ENCODE measurements around the gene CNTN3.

The CNTN3 gene

DNA sequence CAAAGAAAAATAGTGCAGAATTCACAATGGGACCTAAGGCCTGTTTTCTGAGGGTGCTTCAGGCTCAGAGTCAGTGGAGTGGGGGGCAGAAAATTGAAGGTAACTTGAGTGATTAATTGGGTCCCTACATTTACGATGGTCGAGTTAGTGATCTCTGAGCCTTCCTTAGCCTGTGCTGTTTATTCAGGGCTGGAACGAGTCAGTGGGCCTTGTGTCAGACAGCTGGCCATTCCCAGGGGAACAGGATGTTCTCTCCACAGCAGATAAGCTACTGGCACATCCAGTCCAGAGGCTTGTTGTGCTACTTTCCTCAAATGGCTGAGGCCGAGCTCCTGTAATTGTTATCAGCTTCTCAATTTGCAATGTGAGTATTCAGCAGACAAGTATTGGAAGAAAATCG is 29.2 kb upstream of the CNTN3 start:
- no peak for DNase-seq (ENCODE audit: low read depth)
- TF ChIP-seq, protein P1, sequence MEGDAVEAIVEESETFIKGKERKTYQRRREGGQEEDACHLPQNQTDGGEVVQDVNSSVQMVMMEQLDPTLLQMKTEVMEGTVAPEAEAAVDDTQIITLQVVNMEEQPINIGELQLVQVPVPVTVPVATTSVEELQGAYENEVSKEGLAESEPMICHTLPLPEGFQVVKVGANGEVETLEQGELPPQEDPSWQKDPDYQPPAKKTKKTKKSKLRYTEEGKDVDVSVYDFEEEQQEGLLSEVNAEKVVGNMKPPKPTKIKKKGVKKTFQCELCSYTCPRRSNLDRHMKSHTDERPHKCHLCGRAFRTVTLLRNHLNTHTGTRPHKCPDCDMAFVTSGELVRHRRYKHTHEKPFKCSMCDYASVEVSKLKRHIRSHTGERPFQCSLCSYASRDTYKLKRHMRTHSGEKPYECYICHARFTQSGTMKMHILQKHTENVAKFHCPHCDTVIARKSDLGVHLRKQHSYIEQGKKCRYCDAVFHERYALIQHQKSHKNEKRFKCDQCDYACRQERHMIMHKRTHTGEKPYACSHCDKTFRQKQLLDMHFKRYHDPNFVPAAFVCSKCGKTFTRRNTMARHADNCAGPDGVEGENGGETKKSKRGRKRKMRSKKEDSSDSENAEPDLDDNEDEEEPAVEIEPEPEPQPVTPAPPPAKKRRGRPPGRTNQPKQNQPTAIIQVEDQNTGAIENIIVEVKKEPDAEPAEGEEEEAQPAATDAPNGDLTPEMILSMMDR (IDR thresholded peaks at IDR 0.05; ENCODE audit: low read depth, low read length, missing control alignments) = no peak
- H3K4me3 ChIP-seq (ENCODE audit: low read depth, low read length) = no peak overlapping the region

DNA sequence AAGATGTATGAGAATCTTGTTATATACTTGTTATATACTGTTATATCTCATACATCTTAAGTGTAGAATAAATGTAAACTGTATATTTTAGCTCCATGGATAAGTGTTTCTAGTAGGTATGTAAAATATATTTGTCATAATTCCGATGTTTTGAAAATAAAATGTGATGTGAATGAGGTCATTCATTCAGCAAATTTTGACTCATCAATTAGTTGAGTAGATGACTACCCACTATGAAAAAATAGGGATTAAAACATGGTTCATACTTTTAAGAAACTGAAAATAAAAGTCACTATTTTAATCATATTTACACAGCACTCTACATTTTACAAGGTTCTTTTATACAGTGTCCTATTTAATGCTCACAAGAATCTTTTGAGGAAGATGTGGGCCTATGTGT is 28.4 kb upstream of the CNTN3 start:
- no peak for DNase-seq (ENCODE audit: low read depth)
- TF ChIP-seq, protein P1 (IDR thresholded peaks at IDR 0.05; ENCODE audit: low read depth, low read length, missing control alignments) = no peak
- no peak overlapping the region for H3K4me3 ChIP-seq (ENCODE audit: low read depth, low read length)

DNA sequence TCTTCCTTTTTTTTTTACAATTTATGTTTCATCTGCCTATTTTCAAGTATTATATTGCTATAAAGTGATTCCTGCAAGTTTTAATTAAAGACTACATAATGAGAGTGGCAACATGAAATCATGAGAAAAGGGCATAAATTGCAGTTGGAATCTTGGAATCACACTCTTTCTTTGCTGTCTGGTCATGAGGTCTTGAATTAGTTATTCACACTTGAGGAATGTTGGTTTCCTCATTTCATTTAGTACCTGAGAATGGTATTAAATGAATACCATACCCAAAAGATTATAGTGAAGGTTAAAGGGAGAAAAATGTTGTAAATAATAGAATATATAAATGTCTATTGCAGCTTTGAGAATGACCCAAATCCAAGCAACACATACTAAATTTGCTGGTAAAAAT is 25.8 kb upstream of the CNTN3 start:
- TF ChIP-seq, protein P1 (IDR thresholded peaks at IDR 0.05; ENCODE audit: low read depth, low read length, missing control alignments) = no peak
- DNase-seq (ENCODE audit: low read depth) = no peak

DNA sequence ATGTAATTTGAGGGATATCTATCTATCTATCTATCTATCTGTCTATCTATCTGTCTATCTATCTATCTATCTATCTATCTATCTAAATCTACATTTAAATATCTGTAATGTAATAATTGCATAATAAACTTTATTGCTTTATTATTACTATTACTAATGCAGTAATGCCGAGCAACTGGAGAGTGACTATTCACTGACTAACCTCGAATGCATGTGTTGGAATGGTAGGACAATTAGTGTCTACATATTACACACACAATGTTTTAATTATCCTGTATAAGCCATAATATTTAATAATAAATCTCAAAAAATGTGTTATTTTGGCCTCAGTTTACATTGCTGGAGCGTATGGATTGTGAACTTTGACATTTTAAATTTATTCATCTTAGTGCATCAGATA is 25.2 kb upstream of the CNTN3 start:
- TF ChIP-seq, protein P1 (IDR thresholded peaks at IDR 0.05; ENCODE audit: low read depth, low read length, missing control alignments) = no peak
- no peak for DNase-seq (ENCODE audit: low read depth)
- H3K4me3 ChIP-seq (ENCODE audit: low read depth, low read length) = no peak overlapping the region

More for the DNA sequence above, 25.8 kb upstream of the CNTN3 start:
- H3K4me3 ChIP-seq (ENCODE audit: low read depth, low read length) = no peak overlapping the region

DNA sequence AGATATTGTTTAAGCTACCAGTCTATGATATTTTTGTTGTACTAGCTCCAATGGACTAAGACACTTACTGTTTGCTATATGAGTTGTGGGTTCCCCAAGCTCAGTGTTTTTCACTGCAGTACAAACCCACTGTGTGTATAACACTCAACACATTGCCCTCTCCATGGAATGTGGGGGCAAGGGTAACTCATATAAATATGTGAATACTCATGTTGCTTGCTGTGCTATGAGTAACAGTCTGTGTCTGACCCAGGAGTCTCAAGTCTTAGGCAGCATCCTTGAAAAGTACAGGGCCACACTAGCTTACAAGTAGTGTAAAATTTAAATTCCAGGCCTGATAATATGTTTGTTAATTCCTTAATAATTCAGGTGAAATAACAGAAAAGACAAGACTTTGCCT is 22.5 kb upstream of the CNTN3 start:
- no peak for DNase-seq (ENCODE audit: low read depth)
- TF ChIP-seq, protein P1 (IDR thresholded peaks at IDR 0.05; ENCODE audit: low read depth, low read length, missing control alignments) = no peak
- no peak overlapping the region for H3K4me3 ChIP-seq (ENCODE audit: low read depth, low read length)

DNA sequence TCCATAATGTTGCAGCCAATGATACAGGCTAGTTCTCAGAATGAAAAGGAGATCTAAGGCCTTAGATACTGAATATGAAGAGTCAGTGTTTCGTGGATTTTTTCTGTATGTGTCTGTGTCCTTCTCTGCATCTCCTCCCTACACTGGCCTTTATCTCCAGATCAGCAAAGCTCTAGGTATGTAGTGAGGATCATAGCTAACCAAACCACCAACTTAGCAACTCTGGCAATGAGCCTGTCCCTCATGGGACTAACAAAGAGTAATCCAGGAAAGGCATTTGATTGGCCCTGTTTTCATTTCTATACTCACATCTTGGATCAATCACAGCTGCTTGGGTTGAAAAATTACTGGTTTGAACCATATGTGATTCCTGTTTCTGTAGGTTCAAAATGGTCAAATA is 18.6 kb upstream of the CNTN3 start:
- DNase-seq (ENCODE audit: low read depth) = no peak
- TF ChIP-seq, protein P1 (IDR thresholded peaks at IDR 0.05; ENCODE audit: low read depth, low read length, missing control alignments) = no peak
- H3K4me3 ChIP-seq (ENCODE audit: low read depth, low read length) = no peak overlapping the region

DNA sequence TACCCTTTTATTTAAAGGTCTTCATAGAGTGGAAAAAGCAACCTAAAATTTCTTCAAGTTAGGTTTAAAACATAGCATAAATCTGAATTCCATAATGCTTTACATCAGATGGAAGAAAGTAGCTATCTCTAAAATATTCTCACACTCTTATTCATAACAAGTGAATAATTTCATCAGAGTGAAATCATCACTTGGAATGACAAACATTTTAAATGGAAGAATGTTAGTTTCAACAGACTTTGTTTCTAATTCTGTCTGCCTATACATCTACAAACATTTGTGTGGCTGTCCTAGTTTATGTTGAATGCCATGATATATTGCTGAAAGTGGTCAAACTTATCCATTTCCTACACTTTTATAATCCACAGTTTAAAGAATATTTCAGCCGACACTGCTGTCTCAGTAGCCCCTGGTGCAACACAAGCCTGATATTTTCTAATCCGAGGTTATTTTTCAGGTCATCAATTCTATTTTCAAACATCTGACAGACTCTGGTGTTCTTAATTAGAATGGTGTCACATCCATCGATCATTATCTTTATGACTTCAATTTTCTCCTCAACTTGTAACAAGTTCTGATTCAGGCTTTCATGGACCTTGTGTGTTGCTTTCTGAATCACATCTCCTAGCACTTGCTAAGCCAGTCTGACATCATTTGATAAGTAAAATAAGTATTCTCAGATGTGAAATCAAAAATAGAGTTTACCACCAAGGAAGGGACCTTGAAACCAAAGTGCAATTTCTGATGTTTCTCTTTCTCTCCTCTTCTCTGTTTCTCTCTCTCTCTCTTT is 17.1 kb upstream of the CNTN3 start:
- no peak overlapping the region for H3K4me3 ChIP-seq (ENCODE audit: low read depth, low read length)
- no peak for DNase-seq (ENCODE audit: low read depth)
- TF ChIP-seq, protein P1 (IDR thresholded peaks at IDR 0.05; ENCODE audit: low read depth, low read length, missing control alignments) = no peak

Measured in GM12864 (cell line).